Midbrain (tissue), 1 donor: Measurements from ENCODE around the gene INTS7.

ENCODE experiments used
- DNase-seq: peaks from one replicate; lab custom pipeline; 2025; lab: John Stamatoyannopoulos, UW

INTS7 gene

GRCh38 chr1:212035123-212035834 lies at the start of gene INTS7, which contains the start of gene DTL:
INTS7 (minus strand) TSS chr1:212035557; CDS start chr1:212035437, 120 bp downstream.
DTL (plus strand) TSS chr1:212035748; CDS start chr1:212035891, 143 bp downstream.
- DNase-seq = peak; percentile 99

GRCh38 chr1:212082765-212083406 lies 47.5 kb upstream of the INTS7 start:
- no peak for DNase-seq

- DNase-seq = no peak
Observed at GRCh38 chr1:212078826-212079225, 43.5 kb upstream of the INTS7 start.

- no peak for DNase-seq
Observed at GRCh38 chr1:212077028-212077427, 41.7 kb upstream of the INTS7 start.

GRCh38 chr1:212074856-212075255 lies 39.5 kb upstream of the INTS7 start:
- DNase-seq = no peak

- DNase-seq = no peak
Observed at GRCh38 chr1:212074313-212074712, 39.0 kb upstream of the INTS7 start.

- DNase-seq = no peak
Observed at GRCh38 chr1:212073490-212073889, 38.1 kb upstream of the INTS7 start.

GRCh38 chr1:212072047-212072446 lies 36.7 kb upstream of the INTS7 start:
- DNase-seq = no peak

GRCh38 chr1:212070720-212071302 lies 35.5 kb upstream of the INTS7 start:
- DNase-seq = peak; percentile 50

GRCh38 chr1:212067787-212068186 lies 32.4 kb upstream of the INTS7 start:
- DNase-seq = no peak

- DNase-seq = peak; percentile 43
Observed at GRCh38 chr1:212062832-212063438, 27.6 kb upstream of the INTS7 start.

GRCh38 chr1:212060632-212061472 lies 25.5 kb upstream of the INTS7 start:
- DNase-seq = no peak

GRCh38 chr1:212055333-212055732 lies 20.0 kb upstream of the INTS7 start:
- no peak for DNase-seq

GRCh38 chr1:212053993-212054392 lies 18.6 kb upstream of the INTS7 start:
- no peak for DNase-seq

GRCh38 chr1:212045981-212046380 lies 10.6 kb upstream of the INTS7 start:
- DNase-seq = no peak

- no peak for DNase-seq
Observed at GRCh38 chr1:212044851-212045250, 9.5 kb upstream of the INTS7 start.

- no peak for DNase-seq
Observed at GRCh38 chr1:212042436-212042835, 7.1 kb upstream of the INTS7 start.

GRCh38 chr1:212040629-212041412 lies 5.5 kb upstream of the INTS7 start:
- DNase-seq = no peak

GRCh38 chr1:212039622-212040021 lies 4.3 kb upstream of the INTS7 start:
- no peak for DNase-seq

- no peak for DNase-seq
Observed at GRCh38 chr1:212037900-212038299, 2.5 kb upstream of the INTS7 start.
